GM19397 (cell line): ENCODE measurements around the gene QRICH2.
"Not testable (repeated sequence)": the region's sequence is repeated elsewhere in the genome, so short reads cannot be mapped to it uniquely, and the experiment has no call there.

Source experiments
- ATAC-seq: cut with Tn5 transposase; IDR thresholded peaks from one replicate; pipeline ENCODE4 v1.9.1; 2021; ENCODE audit warnings: mild to moderate bottlenecking, moderate library complexity; ENCODE audit not compliant: unreplicated experiment

QRICH2 gene

GRCh38 chr17:76268015-76268749 lies 39.9 kb downstream of the QRICH2 start:
- ATAC-seq = no peak

GRCh38 chr17:76267581-76268001 lies 40.5 kb downstream of the QRICH2 start:
- ATAC-seq = not testable (repeated sequence)

- ATAC-seq = no peak
These were observed 41.0 kb downstream of the QRICH2 start for GRCh38 chr17:76267051-76267576.

GRCh38 chr17:76266244-76266938 lies 41.7 kb downstream of the QRICH2 start:
- no peak for ATAC-seq

- ATAC-seq = peak; percentile 0
These were observed 42.3 kb downstream of the QRICH2 start for GRCh38 chr17:76265624-76266243.

- peak; percentile 75 for ATAC-seq
These were observed 43.1 kb downstream of the QRICH2 start, which contains the start of gene UBALD2 for GRCh38 chr17:76264755-76265623. Gene UBALD2 (plus strand): TSS chr17:76265348. CDS start chr17:76265506, 158 bp downstream.

GRCh38 chr17:76264425-76264754 lies 43.7 kb downstream of the QRICH2 start:
- ATAC-seq = no peak

GRCh38 chr17:76263896-76264295 lies 44.2 kb downstream of the QRICH2 start:
- ATAC-seq = no peak

- ATAC-seq = no peak
These were observed 45.2 kb downstream of the QRICH2 start for GRCh38 chr17:76262732-76263344.

GRCh38 chr17:76261421-76262215 lies 46.5 kb downstream of the QRICH2 start:
- no peak for ATAC-seq

- no peak for ATAC-seq
These were observed 47.4 kb downstream of the QRICH2 start for GRCh38 chr17:76260669-76261068.

- ATAC-seq = no peak
These were observed 47.9 kb downstream of the QRICH2 start for GRCh38 chr17:76260220-76260619.

GRCh38 chr17:76256430-76257050 lies 51.5 kb downstream of the QRICH2 start:
- not testable (repeated sequence) for ATAC-seq

- ATAC-seq = no peak
These were observed 52.2 kb downstream of the QRICH2 start for GRCh38 chr17:76255801-76256429.

GRCh38 chr17:76254275-76254674 lies 53.8 kb downstream of the QRICH2 start:
- no peak for ATAC-seq

GRCh38 chr17:76253841-76254240 lies 54.2 kb downstream of the QRICH2 start:
- ATAC-seq = no peak

- not testable (repeated sequence) for ATAC-seq
These were observed 54.9 kb downstream of the QRICH2 start for GRCh38 chr17:76252967-76253766.
